CD1c-positive myeloid dendritic cell (primary cell): ENCODE data around the gene MOXD1.
A peak's percentile ranks its signal among the peaks of the same experiment; 100 is the strongest.
"Not testable (repeated sequence)": the region's sequence is repeated elsewhere in the genome, so short reads cannot be mapped to it uniquely, and the experiment has no call there.

Source experiments
- DNase-seq: peaks from one replicate; pipeline ENCODE4 v3.0.0-alpha.2; 2016; ENCODE audit errors: extremely low spot score

The MOXD1 gene

DNA sequence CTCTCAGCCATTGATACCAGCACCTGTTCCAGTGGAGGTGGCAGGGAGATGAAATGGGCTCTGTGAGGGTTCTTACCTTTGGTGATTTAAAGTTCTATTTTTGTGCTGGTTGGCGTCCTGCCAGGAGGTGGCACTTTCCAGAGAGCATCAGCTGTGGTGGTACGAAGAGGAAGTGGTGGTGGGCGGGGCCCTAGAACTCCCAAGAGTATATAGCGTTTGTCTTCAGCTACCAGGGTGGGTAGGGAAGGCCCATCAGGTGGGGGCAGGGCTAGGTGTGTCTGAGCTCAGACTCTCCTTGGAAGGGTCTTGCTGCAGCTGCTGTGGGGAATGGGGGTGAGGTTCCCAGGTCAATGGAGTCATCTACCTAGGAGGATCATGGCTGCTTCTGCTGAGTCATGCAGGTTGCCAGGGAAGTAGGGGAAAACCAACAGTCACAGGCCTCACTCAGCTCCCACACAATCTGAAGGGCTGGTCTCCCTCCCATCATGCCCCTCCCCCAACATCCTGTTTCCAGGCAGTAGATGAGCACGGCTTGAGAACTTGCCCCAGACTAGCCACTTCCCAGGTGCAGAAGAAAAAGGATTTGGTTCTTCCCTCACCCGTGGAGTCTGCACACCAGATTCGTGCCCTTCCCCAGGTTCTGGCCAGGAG is 46.6 kb downstream of the MOXD1 start:
- peak; percentile 72 for DNase-seq

- not testable (repeated sequence) for DNase-seq
Measured at GRCh38 chr6:132351986-132352385, 49.3 kb downstream of the MOXD1 start.

DNA sequence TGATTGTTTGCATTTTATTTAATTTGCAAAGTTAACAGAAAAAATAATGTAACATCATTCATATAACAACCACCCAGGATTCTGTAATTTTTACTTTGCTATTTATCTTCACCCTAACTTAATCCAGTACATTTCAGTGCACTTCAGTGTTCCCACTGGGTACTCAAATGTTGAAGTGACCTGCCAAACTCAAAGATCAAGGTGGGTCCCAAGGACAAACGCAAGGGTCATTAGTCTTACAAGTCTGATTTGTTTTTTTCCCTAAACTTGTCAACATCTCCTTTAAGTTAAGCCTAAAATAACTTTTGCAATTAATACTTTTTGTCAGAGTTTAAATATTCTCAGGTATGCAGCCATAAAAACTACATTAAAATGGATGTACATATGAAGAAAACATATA is 53.0 kb downstream of the MOXD1 start:
- DNase-seq: no peak

- no peak for DNase-seq
Measured at GRCh38 chr6:132344811-132345210, 56.5 kb downstream of the MOXD1 start.

DNA sequence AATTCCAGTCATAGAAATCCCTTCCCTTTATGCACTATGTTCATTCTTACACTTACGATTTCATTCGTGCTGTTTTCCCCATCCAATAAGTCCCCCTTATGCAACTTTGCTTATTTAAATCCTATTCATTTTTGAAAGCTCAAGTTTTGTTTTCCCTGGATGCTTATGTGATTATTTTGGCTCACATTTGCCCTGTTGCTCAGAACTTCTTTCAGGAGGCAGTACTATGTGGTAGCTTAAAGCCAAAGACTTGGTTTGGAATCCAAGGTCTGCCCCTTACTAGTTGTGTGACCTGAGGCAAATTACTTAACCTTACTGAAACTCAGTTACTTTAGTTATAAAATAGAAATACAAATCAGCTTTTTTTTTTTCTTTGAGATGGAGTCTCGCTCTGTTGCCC is 59.6 kb downstream of the MOXD1 start:
- DNase-seq: no peak

- DNase-seq: no peak
Measured at GRCh38 chr6:132334521-132334885, 66.8 kb downstream of the MOXD1 start.

GRCh38 chr6:132333639-132334520 is 67.4 kb downstream of the MOXD1 start:
- DNase-seq: no peak

GRCh38 chr6:132330759-132331158 is 70.5 kb downstream of the MOXD1 start:
- no peak for DNase-seq

GRCh38 chr6:132322398-132322797 is 78.9 kb downstream of the MOXD1 start:
- DNase-seq: no peak

DNA sequence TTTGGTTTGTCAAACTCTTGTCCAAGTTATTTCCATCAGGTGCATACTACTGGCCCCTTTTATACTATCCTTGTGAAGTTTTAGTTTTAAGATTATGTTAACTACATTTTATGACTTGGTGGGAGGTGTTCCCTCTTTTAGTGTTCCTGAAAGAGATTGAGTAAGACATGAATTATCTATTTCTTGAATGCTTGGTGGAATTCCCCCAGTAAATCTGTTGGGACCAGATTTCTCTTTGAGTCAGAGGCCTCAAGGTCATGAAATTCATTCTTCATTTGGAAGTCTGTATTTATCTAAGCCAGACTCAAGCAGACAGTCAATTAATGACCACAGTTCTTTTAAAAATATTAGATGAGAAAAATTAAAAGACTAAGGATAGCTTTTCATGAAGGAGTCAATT is 81.3 kb downstream of the MOXD1 start:
- no peak for DNase-seq

GRCh38 chr6:132316970-132317369 is 84.3 kb downstream of the MOXD1 start:
- DNase-seq: no peak

DNA sequence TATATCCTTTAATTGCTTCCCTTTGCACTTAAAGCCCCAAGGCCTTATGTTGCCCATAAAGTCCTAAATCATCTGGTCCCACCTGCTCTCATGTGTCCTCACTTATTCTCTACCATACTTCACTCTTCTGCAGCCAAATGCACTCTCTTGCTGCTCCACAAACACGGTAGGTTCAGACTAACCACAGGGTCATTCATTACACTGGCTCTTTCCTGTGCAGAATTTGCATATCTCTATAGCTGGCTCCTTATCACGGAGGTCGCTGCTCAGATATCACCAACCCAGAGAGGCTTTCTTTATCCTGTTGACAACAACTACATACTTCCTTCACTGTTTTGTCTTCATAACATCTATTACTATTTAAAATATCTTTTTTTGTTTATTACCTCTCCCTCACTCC is 86.8 kb downstream of the MOXD1 start:
- DNase-seq: no peak

- no peak for DNase-seq
Measured at GRCh38 chr6:132310921-132311320, 90.4 kb downstream of the MOXD1 start.

- not testable (repeated sequence) for DNase-seq
Measured at GRCh38 chr6:132310151-132310550, 91.1 kb downstream of the MOXD1 start.

GRCh38 chr6:132304891-132305305 is 96.4 kb downstream of the MOXD1 start:
- no peak for DNase-seq

DNA sequence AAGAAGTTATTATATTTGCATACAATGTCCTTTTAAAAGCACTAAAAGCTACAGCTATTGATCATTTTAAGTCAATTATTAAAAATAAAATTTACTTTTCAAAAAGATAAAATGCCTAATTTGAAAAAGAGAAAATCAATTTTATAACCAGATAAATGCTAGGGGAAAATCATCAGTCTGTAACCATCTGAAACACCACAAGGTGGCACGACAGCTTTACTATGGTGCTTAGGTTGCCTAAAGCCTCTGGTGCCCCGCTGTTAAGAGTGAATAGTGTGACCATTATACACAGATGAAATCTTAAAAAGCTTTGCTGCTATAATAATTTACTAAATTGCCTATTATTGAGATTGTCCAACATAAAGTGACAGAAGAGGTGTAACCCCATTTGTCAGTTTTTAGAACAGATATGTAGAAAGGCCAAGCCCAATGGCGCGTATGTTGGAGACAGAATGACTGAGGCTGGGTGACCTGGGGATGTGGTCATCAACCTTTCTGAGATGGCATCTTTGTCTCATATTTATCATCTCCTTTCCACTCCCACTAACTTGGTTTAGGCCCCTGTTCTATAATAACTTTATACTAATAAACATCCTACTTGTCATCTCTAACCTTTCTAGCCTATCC is 100.8 kb downstream of the MOXD1 start:
- DNase-seq: peak; percentile 43

GRCh38 chr6:132298344-132298949 is 102.8 kb downstream of the MOXD1 start:
- peak; percentile 51 for DNase-seq

DNA sequence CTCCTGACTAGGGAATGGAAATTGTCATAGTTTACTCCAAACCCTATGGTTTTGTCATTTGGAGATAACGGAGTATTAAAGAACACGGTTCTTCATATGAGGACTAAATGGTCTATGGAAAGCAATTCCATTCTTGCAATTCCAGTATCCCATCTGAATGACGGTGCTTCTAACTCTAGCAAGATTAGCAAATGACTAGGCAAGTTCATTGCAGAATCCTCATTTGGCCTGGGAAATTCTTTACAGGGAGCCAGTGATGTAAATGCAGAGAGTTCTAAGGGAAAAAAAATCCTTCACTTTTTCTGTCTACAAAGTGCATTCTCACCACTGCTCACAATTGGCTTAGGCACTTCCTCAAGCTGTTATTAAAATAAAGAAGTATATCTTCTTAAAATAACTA is 111.5 kb downstream of the MOXD1 start:
- DNase-seq: no peak

- DNase-seq: no peak
Measured at GRCh38 chr6:132287101-132287500, 114.2 kb downstream of the MOXD1 start.

DNA sequence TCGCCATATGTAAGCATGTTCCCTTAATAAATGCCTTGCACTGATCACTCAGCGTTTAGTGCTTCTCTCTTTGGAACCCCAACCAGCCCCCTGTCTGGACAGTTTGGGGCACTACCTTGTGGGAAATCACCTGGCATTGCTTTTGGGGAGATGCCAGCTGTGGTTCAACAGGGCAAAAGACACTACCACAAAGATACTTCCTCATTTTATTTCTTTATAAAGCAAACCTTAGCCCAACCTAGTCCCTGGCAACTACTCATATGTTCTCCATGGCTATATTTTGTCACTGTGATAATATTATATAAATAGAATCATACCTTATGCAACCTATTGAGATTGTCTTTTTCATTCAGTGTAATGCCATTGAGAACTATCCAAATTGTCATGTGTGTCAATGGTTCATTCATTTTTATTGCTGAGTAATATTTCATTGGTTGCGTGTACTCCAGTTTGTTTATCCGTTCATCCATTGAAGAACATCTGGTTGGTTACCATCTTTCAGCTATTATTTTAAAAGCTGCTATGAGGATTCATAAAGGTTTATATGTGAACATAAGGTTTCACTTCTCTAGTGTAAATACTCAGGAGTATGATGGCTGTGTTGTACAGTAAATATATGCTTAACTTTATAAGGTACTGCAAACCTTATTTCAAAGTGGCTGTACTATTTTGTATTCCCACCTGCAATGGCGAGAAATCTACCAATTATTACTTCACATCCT is 114.8 kb downstream of the MOXD1 start:
- DNase-seq: no peak

GRCh38 chr6:132285004-132285780 is 116.1 kb downstream of the MOXD1 start:
- DNase-seq: no peak
